ENCODE results near the gene CACFD1.

DNA sequence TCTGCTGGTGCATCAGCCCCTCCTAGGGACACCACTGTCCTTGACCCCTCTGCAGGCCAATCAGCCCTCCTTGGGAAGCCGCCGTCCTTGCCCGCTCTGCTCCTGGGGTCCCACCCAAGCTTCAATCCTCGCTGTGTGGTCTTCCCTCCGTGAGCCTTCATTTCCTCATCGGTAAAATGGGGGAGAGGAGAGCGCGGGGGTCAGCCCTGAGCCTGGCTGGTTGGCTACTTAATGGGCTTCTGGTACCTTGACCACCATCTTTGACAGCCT is 31.8 kb downstream of the CACFD1 start:
- TF ChIP-seq, protein P1, sequence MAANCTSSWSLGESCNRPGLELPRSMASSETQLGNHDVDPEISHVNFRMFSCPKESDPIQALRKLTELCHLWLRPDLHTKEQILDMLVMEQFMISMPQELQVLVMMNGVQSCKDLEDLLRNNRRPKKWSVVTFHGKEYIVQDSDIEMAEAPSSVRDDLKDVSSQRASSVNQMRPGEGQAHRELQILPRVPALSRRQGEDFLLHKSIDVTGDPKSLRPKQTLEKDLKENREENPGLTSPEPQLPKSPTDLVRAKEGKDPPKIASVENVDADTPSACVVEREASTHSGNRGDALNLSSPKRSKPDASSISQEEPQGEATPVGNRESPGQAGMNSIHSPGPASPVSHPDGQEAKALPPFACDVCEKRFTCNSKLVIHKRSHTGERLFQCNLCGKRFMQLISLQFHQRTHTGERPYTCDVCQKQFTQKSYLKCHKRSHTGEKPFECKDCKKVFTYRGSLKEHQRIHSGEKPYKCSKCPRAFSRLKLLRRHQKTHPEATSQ (CRISPR knock-in tag; IDR thresholded peaks at IDR 0.05; ENCODE audit: borderline replicate concordance) = no peak
- no peak for TF ChIP-seq TRIM24 (CRISPR knock-in tag; IDR thresholded peaks at IDR 0.05)

Measured in HepG2 (cell line).